HepG2 (cell line): Measurements from ENCODE around the gene NMRAL1. TPM values are rescaled to one million over a fixed set of nuclear protein-coding genes. Genes with fewer than 3 reads are reported as not detected.

Source experiments
- AKAP8 ChIP-seq: sonication (generic); formaldehyde crosslinking; IDR thresholded peaks from 2 replicates; pipeline ENCODE4 v1.5.1; 2020; ENCODE audit warnings: mild to moderate bottlenecking, missing genetic modification reagents
- ARNT2 ChIP-seq: sonication (generic); formaldehyde crosslinking; IDR thresholded peaks from 2 replicates; pipeline ENCODE4 v1.8.0; 2022; ENCODE audit warnings: mild to moderate bottlenecking, low read depth, missing genetic modification reagents, moderate library complexity
- ATAD3A ChIP-seq: sonication (generic); formaldehyde crosslinking; IDR thresholded peaks from 2 replicates; pipeline ENCODE4 v1.4.0; 2020; ENCODE audit warnings: missing genetic modification reagents
- FOXJ3 ChIP-seq: sonication (generic); formaldehyde crosslinking; IDR thresholded peaks from 2 replicates; pipeline ENCODE4 v1.4.0; 2020; ENCODE audit warnings: missing genetic modification reagents, mild to moderate bottlenecking, borderline replicate concordance
- KDM4B ChIP-seq: sonication (generic); formaldehyde crosslinking; IDR thresholded peaks from 2 replicates; pipeline ENCODE4 v1.4.0; 2020; ENCODE audit warnings: missing genetic modification reagents
- MXD4 ChIP-seq: IDR thresholded peaks from 2 replicates; pipeline ENCODE4 v1.6.1; 2016; ENCODE audit warnings: mild to moderate bottlenecking, missing biosample characterization, missing genetic modification reagents
- NFYC ChIP-seq: IDR thresholded peaks from 2 replicates; pipeline ENCODE4 v1.6.1; 2016; ENCODE audit warnings: missing genetic modification reagents, missing compliant biosample characterization
- PBX3 ChIP-seq: sonication (generic); formaldehyde crosslinking; IDR thresholded peaks from 2 replicates; pipeline ENCODE4 v1.8.1; 2023; ENCODE audit warnings: missing genetic modification reagents, inconsistent platforms, borderline replicate concordance
- PLSCR1 ChIP-seq: sonication (generic); formaldehyde crosslinking; IDR thresholded peaks from 2 replicates; pipeline ENCODE4 v1.5.0; 2020; ENCODE audit warnings: missing genetic modification reagents, mild to moderate bottlenecking, borderline replicate concordance
- RFX1 ChIP-seq: fragments of 450-650 bp; IDR thresholded peaks from 2 replicates; pipeline ENCODE4 v1.6.1; 2017
- SIN3A ChIP-seq: IDR thresholded peaks from 2 replicates; pipeline ENCODE4 v1.6.1; 2011; ENCODE audit warnings: low read depth, mild to moderate bottlenecking, control low read depth, low read length, borderline replicate concordance
- SNAPC2 ChIP-seq: sonication (generic); formaldehyde crosslinking; IDR thresholded peaks from 2 replicates; pipeline ENCODE4 v1.8.1; 2022; ENCODE audit warnings: mild to moderate bottlenecking, missing genetic modification reagents
- SOX5 ChIP-seq: IDR thresholded peaks from 2 replicates; pipeline ENCODE4 v1.6.1; 2016; ENCODE audit warnings: borderline replicate concordance
- TGIF2 ChIP-seq: IDR thresholded peaks from 2 replicates; pipeline ENCODE4 v1.6.1; 2016; ENCODE audit warnings: control low read depth, missing compliant biosample characterization
- ZNF296 ChIP-seq: sonication (generic); formaldehyde crosslinking; conservative IDR thresholded peaks from 2 replicates; pipeline ENCODE4 v1.5.0; 2020; ENCODE audit warnings: mild to moderate bottlenecking, missing genetic modification reagents
- ZNF367 ChIP-seq: sonication (generic); formaldehyde crosslinking; IDR thresholded peaks from 2 replicates; pipeline ENCODE4 v1.4.0; 2020; ENCODE audit warnings: missing genetic modification reagents, borderline replicate concordance
- ZNF430 ChIP-seq: sonication (generic); formaldehyde crosslinking; IDR thresholded peaks from 2 replicates; pipeline ENCODE4 v1.9.0; 2021; ENCODE audit warnings: mild to moderate bottlenecking, missing genetic modification reagents
- ZNF441 ChIP-seq: sonication (generic); formaldehyde crosslinking; IDR thresholded peaks from 2 replicates; pipeline ENCODE4 v1.7.0; 2021; ENCODE audit warnings: missing genetic modification reagents, borderline replicate concordance
- ZNF510 ChIP-seq: sonication (generic); formaldehyde crosslinking; IDR thresholded peaks from 2 replicates; pipeline ENCODE4 v1.4.0; 2020; ENCODE audit warnings: low read depth, mild to moderate bottlenecking, missing genetic modification reagents
- ZNF546 ChIP-seq: sonication (generic); formaldehyde crosslinking; conservative IDR thresholded peaks from 2 replicates; pipeline ENCODE4 v1.8.1; 2023; ENCODE audit warnings: mild to moderate bottlenecking, missing genetic modification reagents
- ZNF569 ChIP-seq: sonication (generic); formaldehyde crosslinking; IDR thresholded peaks from 2 replicates; pipeline ENCODE4 v1.5.0; 2020; ENCODE audit warnings: mild to moderate bottlenecking, missing genetic modification reagents, moderate library complexity, borderline replicate concordance
- ZNF615 ChIP-seq: sonication (generic); formaldehyde crosslinking; IDR thresholded peaks from 2 replicates; pipeline ENCODE4 v1.5.0; 2020; ENCODE audit warnings: mild to moderate bottlenecking, missing genetic modification reagents, borderline replicate concordance
- ZNF660 ChIP-seq: sonication (generic); formaldehyde crosslinking; IDR thresholded peaks from 2 replicates; pipeline ENCODE4 v1.5.1; 2020; ENCODE audit warnings: mild to moderate bottlenecking, low read depth, missing genetic modification reagents, borderline replicate concordance
- ZNF687 ChIP-seq: sonication (generic); formaldehyde crosslinking; IDR thresholded peaks from 2 replicates; pipeline ENCODE4 v1.5.1; 2020; ENCODE audit warnings: mild to moderate bottlenecking, missing genetic modification reagents, moderate library complexity
- ZNF777 ChIP-seq: sonication (generic); formaldehyde crosslinking; IDR thresholded peaks from 2 replicates; pipeline ENCODE4 v1.4.0; 2020; ENCODE audit warnings: missing genetic modification reagents
- ZNF790 ChIP-seq: sonication (generic); formaldehyde crosslinking; IDR thresholded peaks from 2 replicates; pipeline ENCODE4 v1.8.0; 2022; ENCODE audit warnings: missing genetic modification reagents, mild to moderate bottlenecking, borderline replicate concordance
- polyA plus RNA-seq, 8 experiments: library from polyadenylated mRNA; depleted of rRNA in 3 of 8; stranded (reverse) in 7 of 8; unstranded in 1 of 8; fragments of >200 nt; fragmentation: Illumina TruSeq in 4 of 8; extraction: Trizol in 4 of 8; gene quantifications; 2 replicates each; pipeline versions ENCODE4 v1.2.1 to v1.2.3, GENCODE V29; 2011 to 2016; ENCODE audit warnings: low read depth in 4 of 8, missing spikeins in 1 of 8, mixed read lengths in 1 of 8; ENCODE audit not compliant: insufficient read depth in 1 of 8
- total RNA-seq, 5 experiments: library from RNA; depleted of rRNA; stranded (reverse); fragments of >200 nt; fragmentation: Illumina TruSeq; extraction: Trizol; gene quantifications; 2 replicates each; pipeline ENCODE4 v1.2.3, GENCODE V29; 2016; ENCODE audit warnings: low read depth in 1 of 5

Gene NMRAL1
- total and polyA plus RNA-seq, 2 of the 13 experiments (the other 11 are each of a cell fraction or from before 2014, with no cell fraction given) = 30.8 to 33.1 TPM

GRCh38 chr16:4474192-4474961, at the start of gene NMRAL1 (continued):
- TF ChIP-seq ZNF777 (CRISPR knock-in tag) (0 out of 2 replicates have a peak, but pooled peaks have one; percentile 17), ZNF546 (no peak), ZNF430 (CRISPR knock-in tag) (0 out of 2 replicates have a peak, but pooled peaks have one; percentile 30), ZNF441 (CRISPR knock-in tag) (no peak), ZNF510 (CRISPR knock-in tag) (no peak), ZNF615 (no peak), ZNF569 (CRISPR knock-in tag) (no peak), ARNT2 (CRISPR knock-in tag) (peak; percentile 70; the same call in 1 of the 2 replicates), PBX3 (CRISPR knock-in tag) (no peak), SIN3A (peak; percentile 52; the same call in 1 of the 2 replicates), ZNF687 (peak; percentile 93), NFYC (CRISPR knock-in tag) (peak; percentile 30; the same call in 1 of the 2 replicates), PLSCR1 (CRISPR knock-in tag) (no peak), FOXJ3 (no peak), TGIF2 (CRISPR knock-in tag) (no peak), ZNF367 (CRISPR knock-in tag) (no peak), AKAP8 (CRISPR knock-in tag) (no peak), SNAPC2 (CRISPR knock-in tag) (no peak), ZNF790 (CRISPR knock-in tag) (no peak), ZNF660 (CRISPR knock-in tag) (no peak), SOX5 (CRISPR knock-in tag) (peak; percentile 43; the same call in 1 of the 2 replicates), ZNF296 (CRISPR knock-in tag) (no peak), RFX1 (no peak), MXD4 (CRISPR knock-in tag) (peak; percentile 63; the same call in 1 of the 2 replicates), KDM4B (CRISPR knock-in tag) (no peak), ATAD3A (CRISPR knock-in tag) (no peak)
